Lung (tissue), 12 donors: ENCODE measurements around the gene PPT2. TPM values are rescaled to one million over a fixed set of nuclear protein-coding genes. Genes with fewer than 3 reads are reported as not detected.

Experiments used
- ATAC-seq: fragments of 200-7000 bp; cut with Tn5 transposase; one replicate; pipeline ENCODE4 v1.9.1; 2020; ENCODE audit warnings: moderate number of reproducible peaks; ENCODE audit not compliant: insufficient read depth, low FRiP score
- DNase-seq, 3 donors: peaks; one replicate each; pipeline ENCODE4 v3.0.0-alpha.2; 2013 to 2017
- H3K27ac ChIP-seq, 2 donors: one replicate each; pipeline ENCODE4 v1.5.1; 2013; ENCODE audit warnings: mild to moderate bottlenecking in 2 of 2, moderate library complexity in 2 of 2, control low read depth in 1 of 2, inconsistent platforms in 1 of 2, low read depth in 1 of 2, low read length in 1 of 2
- H3K27me3 ChIP-seq, 3 donors: one replicate each; pipeline ENCODE4 v1.5.1; 2013; ENCODE audit warnings: low read length in 2 of 3; ENCODE audit not compliant: control insufficient read depth in 3 of 3, insufficient read depth in 3 of 3
- H3K36me3 ChIP-seq, 4 donors: one replicate each; pipeline ENCODE4 v1.5.1; 2013; ENCODE audit warnings: low read length in 4 of 4, mild to moderate bottlenecking in 1 of 4, moderate library complexity in 1 of 4; ENCODE audit not compliant: control insufficient read depth in 4 of 4, insufficient read depth in 4 of 4
- H3K4me1 ChIP-seq, 5 donors: one replicate each; pipeline ENCODE4 v1.5.1; 2013; ENCODE audit warnings: low read length in 5 of 5, mild to moderate bottlenecking in 2 of 5, moderate library complexity in 1 of 5; ENCODE audit not compliant: control insufficient read depth in 5 of 5, insufficient read depth in 5 of 5
- H3K4me3 ChIP-seq: one replicate; pipeline ENCODE4 v1.5.1; 2013; ENCODE audit warnings: mild to moderate bottlenecking, control low read depth, moderate library complexity
- H3K9ac ChIP-seq, 2 donors: one replicate each; pipeline ENCODE4 v1.5.1; 2013; ENCODE audit warnings: low read length in 2 of 2, control low read depth in 1 of 2; ENCODE audit not compliant: insufficient read depth in 1 of 2
- H3K9me3 ChIP-seq, 4 donors: one replicate each; pipeline ENCODE4 v1.5.1; 2013; ENCODE audit warnings: low read length in 3 of 4, mild to moderate bottlenecking in 1 of 4, moderate library complexity in 1 of 4; ENCODE audit not compliant: control insufficient read depth in 4 of 4, insufficient read depth in 3 of 4
- WGBS, 2 donors: extraction: QIAGEN DNeasy Blood & Tissue Kit; methylation state at CpG; one replicate each; pipeline ENCODE4 v1.1.7; 2013; 5-methylcytosine and 5-hydroxymethylcytosine counted together
- polyA plus RNA-seq, 2 donors: library from polyadenylated mRNA; stranded (reverse); fragments of 200-250 nt; gene quantifications; one replicate each; pipeline ENCODE4 v1.2.1, GENCODE V29; 2013
- total RNA-seq, 2 donors: library from RNA; depleted of rRNA in 1 of 2; stranded (reverse); fragments of >200 nt in 1 of 2; gene quantifications; one replicate each; pipeline ENCODE4 v1.2.1, GENCODE V29; 2014 to 2021
- TF ChIP-seq, protein P1 (sequence below): IDR thresholded peaks from 2 replicates; pipeline ENCODE4 v1.5.1; 2012; ENCODE audit warnings: mild to moderate bottlenecking; ENCODE audit errors: control extremely low read depth, extremely low read depth
- donor health status: control.
- donor health status: control.
- donor health status: Bipolar disorder and iron deficiency.
- donor health status: healthy.
- donor health status: DM: yes; HTN: yes; CAD: no.

Gene PPT2
- total and polyA plus RNA-seq, 4 donors: 5.7 to 212 (median 11.1) TPM

DNA sequence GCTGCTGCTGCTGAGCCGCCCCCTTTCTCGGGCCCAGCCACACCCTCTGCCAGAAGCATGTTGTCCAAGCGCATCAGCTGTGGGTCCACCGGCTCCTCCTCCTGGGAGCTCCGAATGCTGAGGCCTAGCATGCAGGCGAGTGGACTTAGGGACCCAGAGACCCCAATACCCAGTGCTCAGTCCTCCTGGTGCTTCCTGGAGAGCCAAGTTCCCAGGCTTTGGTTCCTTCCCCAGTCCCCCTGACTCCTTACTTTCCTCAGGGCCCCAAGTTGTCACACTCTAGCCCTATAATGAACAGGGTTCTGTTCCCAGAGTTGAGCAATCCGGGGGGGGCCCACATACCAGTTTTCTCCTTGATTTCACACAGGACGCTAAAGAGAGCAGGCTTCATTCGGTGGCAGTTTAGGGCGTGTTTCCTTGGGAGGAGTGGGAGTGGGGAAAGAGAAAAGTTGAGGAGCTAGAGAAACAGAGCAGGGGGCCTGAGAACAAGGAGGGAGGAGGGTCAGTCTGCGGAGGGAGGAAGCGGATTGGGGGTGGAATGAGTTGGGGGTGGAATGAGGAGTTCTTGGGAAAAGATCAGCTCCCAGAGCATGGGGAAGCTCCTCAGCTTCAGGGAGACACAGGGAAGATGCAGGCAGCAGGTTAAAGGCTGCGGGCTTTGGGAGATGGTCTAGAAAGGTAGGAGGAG lies 34.6 kb downstream of the PPT2 start:
- H3K36me3 ChIP-seq: peaks cover 0 to 15% (median 13%) of the 10 kb centered on the region in 4 donors
- no peaks in the 10 kb centered on the region for H3K27me3 ChIP-seq
- peak overlapping the region; percentile 60 for H3K4me3 ChIP-seq
- ATAC-seq (no peak), DNase-seq (peak in 2 of 3 donors; percentile 52 to 60)
- TF ChIP-seq, protein P1, sequence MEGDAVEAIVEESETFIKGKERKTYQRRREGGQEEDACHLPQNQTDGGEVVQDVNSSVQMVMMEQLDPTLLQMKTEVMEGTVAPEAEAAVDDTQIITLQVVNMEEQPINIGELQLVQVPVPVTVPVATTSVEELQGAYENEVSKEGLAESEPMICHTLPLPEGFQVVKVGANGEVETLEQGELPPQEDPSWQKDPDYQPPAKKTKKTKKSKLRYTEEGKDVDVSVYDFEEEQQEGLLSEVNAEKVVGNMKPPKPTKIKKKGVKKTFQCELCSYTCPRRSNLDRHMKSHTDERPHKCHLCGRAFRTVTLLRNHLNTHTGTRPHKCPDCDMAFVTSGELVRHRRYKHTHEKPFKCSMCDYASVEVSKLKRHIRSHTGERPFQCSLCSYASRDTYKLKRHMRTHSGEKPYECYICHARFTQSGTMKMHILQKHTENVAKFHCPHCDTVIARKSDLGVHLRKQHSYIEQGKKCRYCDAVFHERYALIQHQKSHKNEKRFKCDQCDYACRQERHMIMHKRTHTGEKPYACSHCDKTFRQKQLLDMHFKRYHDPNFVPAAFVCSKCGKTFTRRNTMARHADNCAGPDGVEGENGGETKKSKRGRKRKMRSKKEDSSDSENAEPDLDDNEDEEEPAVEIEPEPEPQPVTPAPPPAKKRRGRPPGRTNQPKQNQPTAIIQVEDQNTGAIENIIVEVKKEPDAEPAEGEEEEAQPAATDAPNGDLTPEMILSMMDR: no peak
- peak overlapping the region; percentile 69 to 97 for H3K27ac ChIP-seq
- peaks cover 0 to 62% (median 19%) of the 10 kb centered on the region in 5 donors for H3K4me1 ChIP-seq
- 24 to 38% methylated on average over 11 to 13 of the region's 13 CpGs for WGBS, 2 donors
- no peaks in the 10 kb centered on the region for H3K9me3 ChIP-seq
- H3K9ac ChIP-seq: peak overlapping the region; percentile 73 to 85

DNA sequence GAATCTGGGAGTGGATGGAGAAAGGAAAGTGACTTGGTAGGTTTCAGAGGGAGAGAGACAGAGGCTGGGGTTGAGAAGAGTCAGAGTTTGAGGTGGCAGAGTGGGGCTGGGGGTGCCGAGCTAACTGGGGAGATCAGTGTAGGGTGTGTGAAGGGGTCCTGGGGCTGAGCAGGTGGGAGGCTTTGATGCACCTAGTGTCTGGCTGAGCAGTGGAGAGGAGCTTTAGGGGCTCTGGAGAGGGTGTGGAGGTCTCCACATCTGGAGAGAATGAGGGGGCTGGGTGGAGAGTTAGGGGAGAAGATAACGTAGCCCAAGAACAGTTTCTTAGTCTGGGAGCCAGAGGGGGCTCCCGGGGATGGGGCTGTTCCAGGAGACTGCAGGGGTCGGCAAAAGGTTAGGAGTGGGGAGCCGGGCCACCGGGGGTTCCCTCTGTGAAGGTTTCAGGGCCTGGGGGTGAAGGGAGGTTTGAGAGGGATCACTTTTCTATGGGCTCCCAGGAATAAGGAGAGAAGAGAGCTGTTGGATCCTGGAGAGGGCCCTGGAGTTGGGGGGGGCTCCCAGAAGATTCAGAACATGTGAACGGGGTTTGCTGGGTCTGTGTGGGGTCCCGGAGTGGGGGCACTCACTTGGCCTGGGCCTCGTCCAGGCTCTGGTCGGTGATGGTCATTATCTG lies 35.3 kb downstream of the PPT2 start:
- peaks cover 0 to 56% (median 17%) of the 10 kb centered on the region in 5 donors for H3K4me1 ChIP-seq
- peak overlapping the region; percentile 60 for H3K4me3 ChIP-seq
- H3K9me3 ChIP-seq: no peaks in the 10 kb centered on the region
- DNase-seq (peak in 2 of 3 donors; percentile 32 to 33), ATAC-seq (no peak)
- TF ChIP-seq, protein P1: no peak
- H3K27ac ChIP-seq: peak overlapping the region; percentile 69 to 97
- H3K27me3 ChIP-seq: no peaks in the 10 kb centered on the region
- H3K9ac ChIP-seq: peak overlapping the region; percentile 73 to 85
- WGBS, 2 donors: 1 to 2% methylated on average over 10 of the region's 10 CpGs
- peaks cover 0 to 15% (median 12%) of the 10 kb centered on the region in 4 donors for H3K36me3 ChIP-seq

DNA sequence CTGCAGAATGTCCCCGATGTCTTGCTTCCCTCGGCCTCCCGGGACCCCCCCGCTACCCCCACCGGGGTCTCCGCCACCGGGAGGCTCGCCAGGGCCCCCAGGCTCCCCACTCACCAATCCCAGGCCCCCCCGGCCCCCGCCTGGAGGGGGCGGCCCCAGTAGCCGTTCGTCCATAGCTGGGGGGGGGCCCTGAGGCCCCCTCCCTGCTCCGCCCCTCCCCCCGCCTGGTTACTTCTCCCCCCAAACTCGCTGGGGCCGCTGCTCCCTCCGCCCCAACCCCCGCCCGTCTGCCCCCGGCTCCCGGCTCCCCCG lies 35.8 kb downstream of the PPT2 start:
- peaks cover 0 to 57% (median 17%) of the 10 kb centered on the region in 5 donors for H3K4me1 ChIP-seq
- no peaks in the 10 kb centered on the region for H3K9me3 ChIP-seq
- peak in 1 of 3 donors; percentile 24 for DNase-seq
- H3K27ac ChIP-seq: peak overlapping the region; percentile 69 to 97
- ATAC-seq: no peak
- no peaks in the 10 kb centered on the region for H3K27me3 ChIP-seq
- peaks cover 0 to 15% (median 12%) of the 10 kb centered on the region in 4 donors for H3K36me3 ChIP-seq
- TF ChIP-seq, protein P1: no peak
- H3K4me3 ChIP-seq: peak overlapping the region; percentile 60
- H3K9ac ChIP-seq: peak overlapping the region in 1 of 2 donors; percentile 73
- WGBS, 2 donors: 2 to 6% methylated on average over 7 to 23 of the region's 23 CpGs
